NK-92 treated with Interleukin-12 subunit alpha and Interleukin-12 subunit beta, amount 100 ng/mL, for 24 hours (cell line): Measurements from ENCODE around the gene SYNRG.
"Not testable (repeated sequence)": the region's sequence is repeated elsewhere in the genome, so short reads cannot be mapped to it uniquely, and the experiment has no call there.

ENCODE experiments used
- DNase-seq: peaks from one replicate; lab custom pipeline; 2025; lab: John Stamatoyannopoulos, UW

SYNRG gene

DNA sequence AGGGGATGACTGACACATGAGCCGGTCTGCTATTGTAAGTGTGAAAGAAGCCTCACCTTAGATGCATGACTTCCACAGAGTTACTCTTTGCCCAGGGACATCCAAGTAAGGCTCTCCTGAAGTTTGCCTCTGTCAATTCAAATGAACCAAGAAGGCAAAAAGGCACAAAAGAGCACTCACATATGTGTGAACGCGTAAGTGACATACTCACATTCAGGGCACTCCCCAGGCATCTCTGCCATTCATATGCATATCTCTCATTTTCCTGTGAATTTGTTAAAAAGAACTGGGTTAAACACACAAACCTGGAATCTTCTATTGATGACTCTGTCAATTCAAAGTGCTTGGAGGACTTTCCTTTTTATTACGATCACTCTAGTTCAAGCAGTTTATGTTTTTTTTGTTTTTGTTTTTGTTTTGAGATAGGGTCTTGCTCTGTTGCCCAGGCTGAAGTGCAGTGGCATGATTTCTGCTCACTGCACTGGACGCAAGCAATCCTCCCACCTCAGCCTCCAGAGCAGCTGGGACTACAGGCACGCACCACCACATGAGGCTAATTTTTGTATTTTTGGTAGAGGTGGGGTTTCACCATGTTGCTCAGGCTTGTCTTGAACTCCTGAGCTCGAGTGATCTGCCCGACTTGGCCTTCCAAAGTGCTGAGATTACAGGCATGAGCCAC is 70.1 kb downstream of the SYNRG start:
- DNase-seq = no peak

DNA sequence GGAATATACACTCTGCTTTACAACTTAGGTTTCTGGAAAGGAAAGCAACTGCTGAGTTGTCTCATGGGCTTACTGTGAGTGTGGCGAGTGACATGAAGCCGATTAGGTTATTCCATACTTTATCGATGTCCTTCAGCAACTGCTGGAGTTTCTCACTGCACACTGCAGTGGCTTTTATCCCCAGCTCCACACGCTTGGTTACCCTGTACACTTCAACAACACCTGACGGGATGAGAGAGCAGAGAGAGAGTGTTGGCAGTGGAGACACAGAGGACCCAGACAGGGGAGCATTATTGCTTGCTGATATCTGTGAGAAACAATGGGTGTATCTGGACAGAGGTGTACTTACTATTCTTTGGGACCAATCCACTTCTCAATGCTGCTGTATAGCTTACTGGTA is 73.3 kb downstream of the SYNRG start:
- no peak for DNase-seq

DNA sequence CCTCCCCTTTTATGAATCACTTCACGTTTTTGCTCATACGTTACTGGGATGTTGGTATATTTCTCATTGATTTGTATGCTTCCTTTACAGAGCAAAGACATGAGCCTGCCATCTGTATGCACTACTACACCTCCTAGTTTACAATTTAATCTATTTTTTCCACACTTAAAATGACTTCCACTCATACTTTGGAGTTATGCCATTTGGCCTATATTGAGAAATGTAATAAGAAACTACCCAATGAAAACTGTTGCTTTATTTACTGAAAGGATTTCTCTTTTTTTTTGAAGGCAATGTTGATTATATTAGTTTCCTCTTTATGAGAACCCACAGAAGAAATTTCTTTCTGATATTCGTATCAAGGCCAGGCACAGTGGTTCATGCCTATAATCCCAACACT is 76.5 kb downstream of the SYNRG start:
- DNase-seq = no peak

- DNase-seq = no peak
Observed at GRCh38 chr17:37530420-37530819, 78.8 kb downstream of the SYNRG start.

DNA sequence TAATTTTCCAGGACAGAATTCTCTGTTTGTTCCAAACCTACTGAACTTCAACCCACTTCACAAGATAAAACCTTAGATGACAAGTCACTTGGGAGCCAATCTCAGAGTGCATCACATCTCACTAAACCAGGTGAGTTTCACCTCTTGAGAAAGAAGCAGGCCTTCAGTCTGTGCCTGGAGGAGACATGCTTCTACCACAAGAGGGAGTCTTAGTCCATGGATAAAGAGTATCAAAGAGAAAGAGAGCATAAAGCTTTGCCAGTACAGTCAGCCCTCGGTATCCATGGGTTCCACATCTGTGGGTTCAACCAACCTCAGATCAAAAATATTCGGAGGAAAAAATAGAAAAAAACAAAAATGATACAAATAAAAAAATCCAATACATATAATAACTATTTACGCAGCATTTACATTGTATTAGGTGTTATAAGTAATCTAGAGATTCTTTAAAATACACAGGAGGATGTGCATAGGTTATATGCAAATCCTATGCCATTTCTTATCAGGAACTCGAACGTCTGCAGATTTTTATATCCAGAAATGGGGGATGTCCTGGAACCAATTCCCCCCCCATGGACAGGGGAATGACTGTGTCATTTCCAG is 81.9 kb downstream of the SYNRG start:
- DNase-seq = no peak

GRCh38 chr17:37523715-37524219 is 85.5 kb downstream of the SYNRG start:
- no peak for DNase-seq

DNA sequence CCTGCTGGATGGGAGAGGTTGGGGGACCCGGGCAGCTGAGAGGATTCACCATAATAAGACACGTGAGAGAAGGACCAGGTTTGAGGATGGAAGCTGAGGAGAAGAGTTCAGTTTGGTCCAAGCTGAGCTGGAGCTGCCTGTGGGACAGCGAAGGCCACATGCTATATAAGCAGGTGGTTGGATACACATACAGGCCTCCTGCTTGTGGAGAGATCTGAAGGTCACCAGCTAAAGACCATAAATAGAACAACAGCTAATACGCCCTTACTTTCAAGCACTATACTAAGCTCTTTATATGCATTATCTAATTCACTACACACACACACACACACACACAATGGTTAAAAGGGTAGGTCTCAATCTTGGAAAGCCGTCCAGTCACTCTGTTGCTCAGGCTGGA is 87.4 kb downstream of the SYNRG start:
- no peak for DNase-seq

GRCh38 chr17:37520174-37520573 is 89.0 kb downstream of the SYNRG start:
- no peak for DNase-seq

DNA sequence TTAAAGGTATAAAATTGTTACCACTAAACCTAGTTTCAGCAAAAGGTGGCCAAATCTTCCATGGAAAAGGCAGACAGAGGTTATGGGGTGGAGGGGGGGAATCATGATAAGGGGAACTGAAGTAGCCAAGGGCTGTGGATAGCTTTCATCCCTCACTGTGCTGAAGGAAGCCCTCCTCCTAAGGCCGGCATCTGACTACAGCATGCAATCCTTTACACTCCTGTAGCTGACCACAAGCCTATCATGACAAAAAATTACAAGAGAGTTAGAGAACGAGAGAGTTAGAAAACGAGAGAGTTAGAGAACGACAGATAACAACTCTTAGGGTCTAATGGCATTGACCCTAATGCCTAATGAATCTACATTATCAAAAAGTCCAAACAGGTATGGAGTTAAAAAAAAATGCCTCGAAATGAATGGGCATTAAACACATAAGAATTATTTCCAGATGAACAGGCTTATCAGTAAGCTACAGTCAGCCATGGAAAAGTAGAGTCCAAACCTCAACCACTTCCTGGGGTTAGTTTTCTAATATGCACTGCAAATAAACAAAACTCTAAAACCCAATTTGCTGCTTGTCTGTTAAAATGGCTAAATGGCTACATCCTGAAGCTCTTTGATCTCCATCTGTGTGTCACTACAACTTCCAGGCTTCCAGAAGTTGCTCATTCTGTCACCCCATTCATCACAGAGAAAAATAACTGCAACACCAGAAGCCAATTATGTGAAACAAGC is 89.8 kb downstream of the SYNRG start:
- no peak for DNase-seq

DNA sequence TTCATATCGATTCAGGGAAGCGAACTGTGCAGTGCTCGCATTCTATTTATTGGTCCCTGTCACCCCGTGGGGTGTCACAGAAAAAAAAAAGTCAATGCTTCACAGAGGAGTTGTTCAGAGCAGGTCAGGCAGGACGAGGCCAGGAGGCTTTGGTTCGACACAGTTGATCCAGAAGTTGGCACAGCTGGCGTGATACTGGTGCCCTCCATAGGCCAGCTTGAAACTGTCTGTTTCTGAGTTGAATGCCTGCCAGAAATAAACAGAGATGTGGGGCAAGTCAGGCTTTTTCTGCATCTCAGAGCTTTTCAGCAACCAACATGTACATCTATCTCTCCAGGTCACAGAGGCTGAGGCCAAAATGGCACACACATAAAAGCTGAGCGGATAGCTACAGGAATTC is 90.4 kb downstream of the SYNRG start:
- no peak for DNase-seq

- no peak for DNase-seq
Observed at GRCh38 chr17:37517881-37518280, 91.3 kb downstream of the SYNRG start.

DNA sequence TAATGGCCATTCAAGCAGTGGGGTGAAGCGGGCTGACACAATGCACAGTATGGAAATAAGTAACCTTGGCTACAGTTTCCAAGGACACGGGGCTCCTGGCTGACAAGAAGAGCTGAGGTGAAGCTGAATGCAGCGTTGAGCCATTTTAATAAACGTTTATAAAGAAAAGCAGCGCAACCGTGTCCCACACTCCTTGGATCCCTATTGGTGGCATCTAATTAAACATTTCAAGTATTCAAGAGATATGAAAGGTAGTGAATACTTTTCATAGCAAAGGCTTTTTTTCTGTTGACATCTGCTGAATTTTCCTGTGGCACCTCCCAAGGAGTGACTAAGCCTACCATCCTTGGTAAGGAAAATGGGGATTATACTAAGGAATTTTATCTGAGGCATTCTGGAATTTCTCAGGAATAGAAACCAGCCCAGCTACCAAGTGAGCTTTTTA is 93.1 kb downstream of the SYNRG start:
- DNase-seq = no peak

- no peak for DNase-seq
Observed at GRCh38 chr17:37513711-37514110, 95.5 kb downstream of the SYNRG start.

GRCh38 chr17:37512442-37513068 is 96.7 kb downstream of the SYNRG start:
- no peak for DNase-seq

DNA sequence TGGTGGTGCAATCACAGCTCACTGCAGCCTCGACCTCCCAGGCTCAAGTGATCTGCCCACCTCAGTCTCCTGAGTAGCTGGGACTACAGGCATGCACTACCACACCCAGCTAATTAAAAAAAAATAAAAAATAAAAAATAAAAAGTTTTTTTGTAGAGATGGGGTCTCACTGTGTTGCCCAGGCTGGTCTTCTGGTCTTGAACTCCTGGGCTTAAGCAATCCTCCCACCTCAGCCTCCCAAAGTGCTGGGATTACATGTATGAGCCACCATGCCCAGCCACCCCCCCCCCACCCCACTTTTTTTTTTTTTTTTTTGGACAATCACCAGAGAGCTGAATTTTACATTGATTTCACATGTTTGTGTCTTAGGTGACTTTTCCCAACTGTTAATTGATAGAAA is 97.6 kb downstream of the SYNRG start:
- not testable (repeated sequence) for DNase-seq

DNA sequence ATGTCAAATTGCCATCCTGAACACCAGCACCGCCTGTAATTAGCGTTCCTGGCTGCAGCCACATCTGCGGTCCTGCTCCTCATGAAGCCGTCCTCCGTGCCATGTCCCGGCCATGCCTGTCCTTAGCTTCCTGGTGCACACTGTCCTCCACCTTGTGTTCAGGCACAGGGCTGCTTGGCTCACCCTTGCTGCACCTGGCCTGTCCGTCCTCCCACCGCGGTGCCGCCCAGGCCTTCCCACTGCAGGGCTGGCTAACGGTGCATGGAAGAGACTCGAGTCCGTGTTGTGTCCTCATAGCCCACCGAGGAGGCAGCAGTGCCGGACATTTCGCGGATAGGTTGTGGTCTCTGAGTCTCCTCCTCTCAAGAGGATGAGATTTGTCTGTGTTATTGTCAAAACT is 99.2 kb downstream of the SYNRG start:
- no peak for DNase-seq

DNA sequence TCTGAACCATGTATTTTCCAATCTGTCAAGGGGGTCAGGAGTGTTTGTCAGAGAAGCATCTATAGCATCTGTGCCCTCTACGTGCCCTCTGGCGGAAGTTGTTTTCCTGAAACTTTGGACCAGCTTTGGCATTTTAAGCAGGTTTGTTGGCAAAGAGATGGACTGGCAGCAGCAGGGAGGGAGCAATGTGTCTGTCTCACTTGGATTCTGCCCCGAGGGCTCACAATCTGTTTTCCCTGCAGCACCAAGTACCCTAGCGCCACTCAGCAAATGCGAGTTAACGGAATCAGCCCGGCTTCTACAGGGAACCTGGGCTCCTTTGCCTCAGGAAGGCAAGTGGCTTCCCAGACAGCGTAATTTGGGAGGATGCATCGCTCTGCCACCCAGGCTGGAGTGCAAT is 102.1 kb downstream of the SYNRG start:
- DNase-seq = no peak

- DNase-seq = no peak
Observed at GRCh38 chr17:37506678-37507077, 102.5 kb downstream of the SYNRG start.

- no peak for DNase-seq
Observed at GRCh38 chr17:37505333-37505732, 103.9 kb downstream of the SYNRG start.

- DNase-seq = no peak
Observed at GRCh38 chr17:37503148-37503547, 106.1 kb downstream of the SYNRG start.

- DNase-seq = no peak
Observed at GRCh38 chr17:37502009-37502936, 106.9 kb downstream of the SYNRG start.

DNA sequence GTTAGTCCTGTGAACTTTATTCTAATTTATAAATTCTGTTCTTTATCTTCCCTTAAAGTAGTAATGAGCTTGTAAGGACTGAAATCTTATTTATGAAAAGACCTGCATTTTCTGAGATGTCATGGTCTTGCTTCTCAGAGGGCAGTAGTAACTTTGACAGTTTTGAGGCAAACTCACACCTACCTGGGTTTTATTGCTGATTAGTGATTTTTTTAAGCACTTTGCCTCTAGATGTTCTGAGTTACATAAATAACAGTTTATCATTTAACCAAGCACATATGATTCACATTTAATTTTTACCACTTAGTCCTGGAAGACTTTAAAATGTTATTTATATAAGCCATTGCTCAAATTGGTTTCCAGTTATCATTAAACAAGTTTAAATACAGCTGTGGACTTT is 108.8 kb downstream of the SYNRG start:
- DNase-seq = no peak
